GM12878 (cell line): ENCODE measurements around the gene ARMC6. TPM values are rescaled to one million over a fixed set of nuclear protein-coding genes. Genes with fewer than 3 reads are reported as not detected.
"Not testable (repeated sequence)": the region's sequence is repeated elsewhere in the genome, so short reads cannot be mapped to it uniquely, and the experiment has no call there.

Source experiments
- ATAC-seq: fragments of 200-7000 bp; cut with Tn5 transposase; 3 replicates; pipeline ENCODE4 v1.9.1; 2020; ENCODE audit warnings: mild to moderate bottlenecking, moderate library complexity
- BruUV-seq: library from RNA; stranded (reverse); fragments of 400-500 nt; replicated peaks from 2 replicates; lab custom pipeline; 2021; lab: Mats Ljungman, UMichigan
- CTCF ChIA-PET: fragments of 300-600 bp; sonication (Branson Sonifier 250); formaldehyde crosslinking; extraction: SDS; loops from one replicate; lab custom pipeline; 2021; ENCODE audit warnings: inconsistent platforms; lab: Yijun Ruan, JAX
- POLR2A ChIA-PET: fragments of 350-600 bp; formaldehyde crosslinking; extraction: SDS; loops from one replicate; lab custom pipeline; 2021; ENCODE audit warnings: inconsistent platforms; lab: Charles Lee
- RAD21 ChIA-PET: fragments of 300-600 bp; sonication (Branson Sonifier 250); formaldehyde crosslinking; loops from one replicate; lab custom pipeline; 2023; ENCODE audit warnings: antibody characterized with exemption; ENCODE audit not compliant: unreplicated experiment; lab: Charles Lee
- SMC1A ChIA-PET: fragments of 300-600 bp; sonication (Branson Sonifier 250); formaldehyde crosslinking; loops from one replicate; lab custom pipeline; 2023; ENCODE audit not compliant: unreplicated experiment, uncharacterized antibody; lab: Charles Lee
- DNase-seq: peaks from one replicate; pipeline ENCODE4 v3.0.0-alpha.2; 2011; ENCODE audit warnings: low read depth, low spot score
- FAIRE-seq: peaks from 3 replicates; lab custom pipeline; 2011; peaks lifted over from hg19 to GRCh38; lab: Jason Lieb, UNC
- H2AFZ ChIP-seq: 2 replicates; pipeline ENCODE4 v1.6.0; 2011; ENCODE audit warnings: low read depth, low read length, control low read depth; ENCODE audit not compliant: control insufficient read depth
- H3K27ac ChIP-seq: 2 replicates; pipeline ENCODE4 v1.5.1; 2011; ENCODE audit warnings: control low read depth; ENCODE audit not compliant: control insufficient read depth, insufficient read depth
- H3K27me3 ChIP-seq, 2 experiments: replicated peaks in 1 of 2; 2 replicates each; pipeline versions ENCODE4 v1.6.0 to v1.6.1; 2011; ENCODE audit warnings: low read length in 1 of 2; ENCODE audit not compliant: control insufficient read depth in 2 of 2, insufficient read depth in 2 of 2
- H3K36me3 ChIP-seq, 2 experiments: 2 replicates each; pipeline ENCODE4 v1.5.1; 2011; ENCODE audit warnings: low read length in 1 of 2; ENCODE audit not compliant: control insufficient read depth in 2 of 2, insufficient read depth in 2 of 2
- H3K4me1 ChIP-seq: 2 replicates; pipeline ENCODE4 v1.6.1; 2011; ENCODE audit warnings: mild to moderate bottlenecking, low read length, moderate library complexity, mixed read lengths; ENCODE audit not compliant: control insufficient read depth, insufficient read depth
- H3K4me2 ChIP-seq: 2 replicates; pipeline ENCODE4 v1.6.0; 2011; ENCODE audit warnings: control low read depth; ENCODE audit not compliant: control insufficient read depth, insufficient read depth
- H3K4me3 ChIP-seq: fragments of 200-600 bp; sonication (generic); 2 replicates; pipeline ENCODE4 v1.5.1; 2016
- H3K79me2 ChIP-seq: 2 replicates; pipeline ENCODE4 v1.6.0; 2011; ENCODE audit warnings: low read length; ENCODE audit not compliant: control insufficient read depth, insufficient read depth
- H3K9ac ChIP-seq: 2 replicates; pipeline ENCODE4 v1.8.0; 2011; ENCODE audit warnings: low read length, control low read depth, mixed read lengths; ENCODE audit not compliant: control insufficient read depth, insufficient read depth
- H3K9me3 ChIP-seq: replicated peaks from 3 replicates; pipeline ENCODE4 v1.5.1; 2011; ENCODE audit warnings: mild to moderate bottlenecking, low read length; ENCODE audit not compliant: control insufficient read depth, insufficient read depth
- H4K20me1 ChIP-seq: 2 replicates; pipeline ENCODE4 v1.6.0; 2011; ENCODE audit not compliant: control insufficient read depth, insufficient read depth
- CEBPB ChIP-seq, 2 experiments: fragments of 150-350 bp in 1 of 2; IDR thresholded peaks; 2 replicates each; pipeline ENCODE4 v1.6.1; 2012 to 2014; ENCODE audit warnings: low read depth in 2 of 2, low read length in 2 of 2, borderline replicate concordance in 1 of 2, inconsistent platforms in 1 of 2
- HCFC1 ChIP-seq: fragments of 150-350 bp; IDR thresholded peaks from 2 replicates; pipeline ENCODE4 v1.6.1; 2014; ENCODE audit warnings: low read length
- NR2C1 ChIP-seq: fragments of 450-650 bp; IDR thresholded peaks from 2 replicates; pipeline ENCODE4 v1.6.1; 2017; ENCODE audit warnings: antibody characterized with exemption, mild to moderate bottlenecking, moderate library complexity
- NR2C2 ChIP-seq: IDR thresholded peaks from 2 replicates; pipeline ENCODE4 v1.6.1; 2011; ENCODE audit warnings: borderline replicate concordance, low read depth; ENCODE audit not compliant: control insufficient read depth, insufficient read length
- SUZ12 ChIP-seq: fragments of 200-600 bp; sonication (generic); IDR thresholded peaks from one replicate; pipeline ENCODE4 v1.6.1; 2018; ENCODE audit warnings: antibody characterized with exemption, mild to moderate bottlenecking; ENCODE audit not compliant: unreplicated experiment
- USF2 ChIP-seq: IDR thresholded peaks from 2 replicates; pipeline ENCODE4 v1.6.1; 2011; ENCODE audit warnings: low read depth, low read length, improper control_type of control experiment, borderline replicate concordance
- ZBTB4 ChIP-seq: fragments of 450-650 bp; formaldehyde crosslinking; IDR thresholded peaks from 2 replicates; pipeline ENCODE4 v1.4.0; 2022; ENCODE audit warnings: mild to moderate bottlenecking, moderate library complexity
- WGBS: methylation state at CpG from one replicate; pipeline ENCODE4 v1.1.6; 2016; ENCODE audit warnings: low lambda C conversion rate; ENCODE audit not compliant: insufficient replicate concordance, insufficient coverage; ENCODE audit errors: missing lambda C conversion rate; 5-methylcytosine and 5-hydroxymethylcytosine counted together
- in situ Hi-C: fragments of 300-500 bp; cut with MboI; formaldehyde crosslinking; loops from 9 replicates; pipeline ENCODE4 v1.14.3; 2018; ENCODE audit warnings: mixed read lengths
- intact Hi-C: fragments of 100-400 bp; cut with micrococcal nuclease; formaldehyde crosslinking; loops from one replicate; pipeline ENCODE4 v1.14.2; 2022; ENCODE audit not compliant: unreplicated experiment
- polyA plus RNA-seq, 11 experiments: library from polyadenylated mRNA; depleted of rRNA in 4 of 11; unstranded in 6 of 11; stranded (reverse) in 5 of 11; fragments of >200 nt; fragmentation: Nextera tagmentation in 4 of 11; fragmentation: Illumina TruSeq in 1 of 11; extraction: Ambion mirVana in 4 of 11; extraction: Trizol in 1 of 11; gene quantifications; 1 replicate in 1 of 11; 2 replicates in 10 of 11; pipeline versions ENCODE4 v1.2.1 to v1.2.3, GENCODE V29; 2011 to 2016; ENCODE audit warnings: inconsistent platforms in 2 of 11, missing spikeins in 2 of 11, low read depth in 1 of 11
- total RNA-seq, 4 experiments: library from RNA; depleted of rRNA in 3 of 4; stranded (reverse); fragments of >200 nt in 3 of 4; fragmentation: Illumina TruSeq in 1 of 4; extraction: Trizol in 1 of 4; gene quantifications; 2 replicates each; pipeline versions ENCODE4 v1.2.1 to v1.2.3, GENCODE V29; 2013 to 2021

The ARMC6 gene
- total and polyA plus RNA-seq, 10 of the 15 experiments (the other 5 are each of a cell fraction or from before 2014, with no cell fraction given): 1.1 to 64.4 (median 41.6) TPM

DNA sequence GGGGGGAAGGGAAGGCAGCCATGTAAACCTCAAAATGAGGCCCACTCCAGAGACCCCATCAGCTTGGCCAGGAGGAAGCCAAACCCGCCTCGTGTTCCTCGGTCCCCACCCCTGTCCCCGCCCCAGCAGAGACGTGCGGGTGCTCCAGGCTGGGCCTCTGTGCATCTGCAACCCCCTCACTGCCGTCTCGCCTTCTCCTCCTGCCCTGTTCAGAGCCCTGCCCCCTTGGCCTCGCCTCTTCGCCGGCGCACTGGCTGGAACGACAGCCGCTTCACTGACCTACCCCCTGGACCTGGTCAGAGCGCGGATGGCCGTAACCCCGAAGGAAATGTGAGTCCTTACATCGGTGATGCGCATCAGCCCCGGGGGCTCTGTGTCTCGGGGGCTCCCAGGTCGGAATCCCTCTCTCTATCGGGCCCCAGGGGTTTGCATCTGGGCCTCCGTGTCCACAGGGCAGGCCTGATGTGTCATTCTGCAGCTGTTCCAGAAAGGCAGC is 72.7 kb downstream of the ARMC6 start:
- no peak for FAIRE-seq
- WGBS: 94% methylated on average over 23 of the region's 25 CpGs
- CTCF ChIA-PET: interaction anchor here (1.0 kb wide), 1 partner anchor 68 kb away, joined by 3 read pairs; no protein-coding TSS in a partner anchor

GRCh38 chr19:19106938-19107337 is 73.5 kb downstream of the ARMC6 start:
- not testable (repeated sequence) for FAIRE-seq

More for the DNA sequence above, 72.7 kb downstream of the ARMC6 start:
- no peaks in the 10 kb centered on the region for H3K27me3 ChIP-seq
- in situ Hi-C loops (no loop called here), intact Hi-C loops (no loop called here)
- BruUV-seq: no TSS peak
- ATAC-seq (0 out of 3 replicates have a peak, but pooled peaks have one; percentile 8), DNase-seq (no peak)
- ChIA-PET RAD21 (interaction anchor here (0.6 to 1.2 kb wide), 2 partner anchors 35 to 69 kb away, joined by 3 to 4 read pairs; no protein-coding TSS in a partner anchor), SMC1A (interaction anchor here (1.4 kb wide), 1 partner anchor 9 kb away, joined by 4 read pairs; no protein-coding TSS in a partner anchor), POLR2A (no interaction called here)
- H3K79me2 ChIP-seq: no peaks in the 10 kb centered on the region
- H3K4me1 ChIP-seq: no peaks in the 10 kb centered on the region
- no peaks in the 10 kb centered on the region for H3K9me3 ChIP-seq
- H2AFZ ChIP-seq: no peak overlapping the region
- peaks cover 0 to 4% of the 10 kb centered on the region in 2 experiments; a peak in 1 of 4 replicates for H3K36me3 ChIP-seq
- no peak overlapping the region for H3K4me3 ChIP-seq
- H3K4me2 ChIP-seq: no peak overlapping the region
- H4K20me1 ChIP-seq: no peaks in the 10 kb centered on the region
- TF ChIP-seq USF2 (no peak), NR2C2 (no peak), CEBPB (IDR thresholded peaks at IDR 0.05; ENCODE audit: borderline replicate concordance in 1 of 2, low read depth in 2 of 2, low read length in 2 of 2) (no peak), SUZ12 (no peak), NR2C1 (no peak), ZBTB4 (CRISPR knock-in tag) (no peak), HCFC1 (no peak)
- no peak overlapping the region for H3K27ac ChIP-seq
- no peak overlapping the region for H3K9ac ChIP-seq

More at GRCh38 chr19:19106938-19107337, 73.5 kb downstream of the ARMC6 start:
- 100% methylated on average over 6 of the region's 7 CpGs for WGBS
- H3K4me2 ChIP-seq, H4K20me1 ChIP-seq, ATAC-seq, SMC1A ChIA-PET, H3K9ac ChIP-seq, RAD21 ChIA-PET, intact Hi-C loops, H2AFZ ChIP-seq, H3K4me1 ChIP-seq, H3K4me3 ChIP-seq, POLR2A ChIA-PET, CTCF ChIA-PET, BruUV-seq, H3K79me2 ChIP-seq, H3K27me3 ChIP-seq, DNase-seq, H3K36me3 ChIP-seq, H3K27ac ChIP-seq, H3K9me3 ChIP-seq, in situ Hi-C loops: not testable (repeated sequence)
